Nephron progenitor cell (in vitro differentiated cells): ENCODE results near the gene CNEP1R1.
A peak's percentile ranks its signal among the peaks of the same experiment; 100 is the strongest.

Source experiments
- DNase-seq: peaks from one replicate; pipeline ENCODE4 v3.0.0; 2021
- H3K27ac Mint-ChIP-seq: 2 replicates; pipeline ENCODE4 v1.8.0; 2021; ENCODE audit warnings: mild to moderate bottlenecking, moderate library complexity, mixed read lengths
- H3K27me3 Mint-ChIP-seq: 2 replicates; pipeline ENCODE4 v1.8.0; 2021; ENCODE audit warnings: mild to moderate bottlenecking, low read depth, mixed read lengths; ENCODE audit not compliant: poor library complexity
- H3K36me3 Mint-ChIP-seq: 2 replicates; pipeline ENCODE4 v1.8.0; 2021; ENCODE audit warnings: low read depth, mixed read lengths
- H3K4me1 Mint-ChIP-seq: 2 replicates; pipeline ENCODE4 v1.8.0; 2021; ENCODE audit warnings: mixed read lengths
- H3K4me3 Mint-ChIP-seq: 2 replicates; pipeline ENCODE4 v1.8.0; 2021; ENCODE audit warnings: mild to moderate bottlenecking, moderate library complexity, mixed read lengths
- H3K9me3 Mint-ChIP-seq: 2 replicates; pipeline ENCODE4 v1.8.0; 2021; ENCODE audit warnings: mild to moderate bottlenecking, moderate library complexity, mixed read lengths
- TF ChIP-seq, protein P1 (sequence below): fragments of 200-600 bp; sonication (generic); IDR thresholded peaks from 2 replicates; pipeline ENCODE4 v1.5.0; 2021; ENCODE audit warnings: antibody characterized with exemption

The CNEP1R1 gene

GRCh38 chr16:50065624-50066481 lies 40.8 kb downstream of the CNEP1R1 start, which contains the start of gene HEATR3:
TSS of gene HEATR3 (plus strand) at chr16:50065970. CDS start at chr16:50066132, 162 bp downstream.
- Mint-ChIP-seq H3K9me3 (no peaks in the 10 kb centered on the region), H3K36me3 (peaks cover 9% of the 10 kb centered on the region), H3K4me1 (peaks cover 28% of the 10 kb centered on the region), H3K27ac (peak within 1 kb of the TSS; percentile 89), H3K27me3 (peaks cover 5% of the 10 kb centered on the region), H3K4me3 (peak within 1 kb of the TSS; percentile 91)
- DNase-seq: peak; percentile 95
- TF ChIP-seq, protein P1, sequence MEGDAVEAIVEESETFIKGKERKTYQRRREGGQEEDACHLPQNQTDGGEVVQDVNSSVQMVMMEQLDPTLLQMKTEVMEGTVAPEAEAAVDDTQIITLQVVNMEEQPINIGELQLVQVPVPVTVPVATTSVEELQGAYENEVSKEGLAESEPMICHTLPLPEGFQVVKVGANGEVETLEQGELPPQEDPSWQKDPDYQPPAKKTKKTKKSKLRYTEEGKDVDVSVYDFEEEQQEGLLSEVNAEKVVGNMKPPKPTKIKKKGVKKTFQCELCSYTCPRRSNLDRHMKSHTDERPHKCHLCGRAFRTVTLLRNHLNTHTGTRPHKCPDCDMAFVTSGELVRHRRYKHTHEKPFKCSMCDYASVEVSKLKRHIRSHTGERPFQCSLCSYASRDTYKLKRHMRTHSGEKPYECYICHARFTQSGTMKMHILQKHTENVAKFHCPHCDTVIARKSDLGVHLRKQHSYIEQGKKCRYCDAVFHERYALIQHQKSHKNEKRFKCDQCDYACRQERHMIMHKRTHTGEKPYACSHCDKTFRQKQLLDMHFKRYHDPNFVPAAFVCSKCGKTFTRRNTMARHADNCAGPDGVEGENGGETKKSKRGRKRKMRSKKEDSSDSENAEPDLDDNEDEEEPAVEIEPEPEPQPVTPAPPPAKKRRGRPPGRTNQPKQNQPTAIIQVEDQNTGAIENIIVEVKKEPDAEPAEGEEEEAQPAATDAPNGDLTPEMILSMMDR: no peak

- Mint-ChIP-seq H3K4me3 (peak overlapping the region; percentile 91), H3K27me3 (peaks cover 4% of the 10 kb centered on the region), H3K27ac (peak overlapping the region; percentile 78), H3K4me1 (peaks cover 29% of the 10 kb centered on the region), H3K9me3 (no peaks in the 10 kb centered on the region), H3K36me3 (peaks cover 10% of the 10 kb centered on the region)
- no peak for DNase-seq
- TF ChIP-seq, protein P1: no peak
Observed at GRCh38 chr16:50066482-50067289, 41.7 kb downstream of the CNEP1R1 start.

GRCh38 chr16:50067290-50067853 lies 42.3 kb downstream of the CNEP1R1 start:
- Mint-ChIP-seq H3K27me3 (peaks cover under 1% of the 10 kb centered on the region), H3K27ac (peak overlapping the region; percentile 85), H3K9me3 (no peaks in the 10 kb centered on the region), H3K4me1 (peaks cover 29% of the 10 kb centered on the region), H3K4me3 (peak overlapping the region; percentile 91), H3K36me3 (peaks cover 10% of the 10 kb centered on the region)
- TF ChIP-seq, protein P1: peak; percentile 50
- DNase-seq: peak; percentile 23

GRCh38 chr16:50068550-50068949 lies 43.5 kb downstream of the CNEP1R1 start:
- peaks cover 10% of the 10 kb centered on the region for H3K36me3 Mint-ChIP-seq
- DNase-seq: no peak
- H3K4me3 Mint-ChIP-seq: no peak overlapping the region
- H3K27ac Mint-ChIP-seq: no peak overlapping the region
- peaks cover 5% of the 10 kb centered on the region for H3K27me3 Mint-ChIP-seq
- peaks cover 29% of the 10 kb centered on the region for H3K4me1 Mint-ChIP-seq
- TF ChIP-seq, protein P1: no peak
- no peaks in the 10 kb centered on the region for H3K9me3 Mint-ChIP-seq

GRCh38 chr16:50069060-50069459 lies 44.0 kb downstream of the CNEP1R1 start:
- Mint-ChIP-seq H3K27ac (no peak overlapping the region), H3K9me3 (no peaks in the 10 kb centered on the region), H3K36me3 (peaks cover 10% of the 10 kb centered on the region), H3K4me3 (no peak overlapping the region), H3K27me3 (peaks cover 5% of the 10 kb centered on the region), H3K4me1 (peaks cover 29% of the 10 kb centered on the region)
- no peak for DNase-seq
- TF ChIP-seq, protein P1: no peak
